ENCODE measurements around the gene CCT4.
"Not testable (repeated sequence)": the region's sequence is repeated elsewhere in the genome, so short reads cannot be mapped to it uniquely, and the experiment has no call there.

The CCT4 gene

DNA sequence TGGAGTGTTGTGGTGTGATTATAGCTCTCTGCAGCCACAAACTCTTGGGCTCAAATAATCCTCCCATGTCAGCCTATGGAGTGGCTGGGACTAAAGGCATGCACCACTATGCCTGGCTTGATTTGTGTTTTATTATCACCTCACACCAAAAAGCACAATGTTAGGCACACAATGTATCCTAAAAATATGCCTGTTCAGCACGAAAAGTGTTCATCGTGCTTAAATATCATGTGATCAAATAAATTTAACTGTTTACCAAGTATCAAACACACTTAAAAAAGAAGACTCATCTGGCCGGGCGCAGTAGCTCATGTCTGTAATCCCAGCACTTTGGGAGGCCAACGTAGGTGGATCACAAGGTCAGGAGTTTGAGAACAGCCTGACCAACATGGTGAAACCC is 5.6 kb downstream of the CCT4 start:
- ChIA-PET POLR2A (no interaction called here), CTCF (no interaction called here)
- no peaks in the 10 kb centered on the region for H3K9me3 ChIP-seq (ENCODE audit: control extremely low read depth in 1 of 5, control insufficient read depth in 4 of 5, insufficient read depth in 2 of 5, low read depth in 1 of 5, low read length in 4 of 5)
- H3K27me3 ChIP-seq (replicated peaks in 2 of 5; ENCODE audit: control insufficient read depth in 4 of 5, insufficient read depth in 5 of 5, low read length in 4 of 5): no peaks in the 10 kb centered on the region
- DNase-seq: no peak
- no peak overlapping the region for H3K27ac ChIP-seq (ENCODE audit: insufficient read depth in 1 of 2, low read depth in 1 of 2, low read length in 2 of 2, poor library complexity in 1 of 2, severe bottlenecking in 2 of 2)
- peaks cover 16 to 72% (median 57%) of the 10 kb centered on the region in 4 experiments for H3K36me3 ChIP-seq (ENCODE audit: control insufficient read depth in 4 of 4, insufficient read depth in 4 of 4, low read length in 3 of 4)
- no peak overlapping the region for H3K4me3 ChIP-seq (ENCODE audit: control insufficient read depth in 1 of 7, extremely low read depth in 1 of 7, insufficient read depth in 4 of 7, low read depth in 2 of 7, low read length in 6 of 7)
- 92% methylated on average over 2 of the region's 5 CpGs for WGBS (ENCODE audit: insufficient coverage)
- H3K4me1 ChIP-seq (ENCODE audit: control extremely low read depth in 1 of 4, control insufficient read depth in 4 of 4, insufficient read depth in 4 of 4, low read length in 3 of 4): peaks cover 10 to 16% (median 15%) of the 10 kb centered on the region in 4 experiments

DNA sequence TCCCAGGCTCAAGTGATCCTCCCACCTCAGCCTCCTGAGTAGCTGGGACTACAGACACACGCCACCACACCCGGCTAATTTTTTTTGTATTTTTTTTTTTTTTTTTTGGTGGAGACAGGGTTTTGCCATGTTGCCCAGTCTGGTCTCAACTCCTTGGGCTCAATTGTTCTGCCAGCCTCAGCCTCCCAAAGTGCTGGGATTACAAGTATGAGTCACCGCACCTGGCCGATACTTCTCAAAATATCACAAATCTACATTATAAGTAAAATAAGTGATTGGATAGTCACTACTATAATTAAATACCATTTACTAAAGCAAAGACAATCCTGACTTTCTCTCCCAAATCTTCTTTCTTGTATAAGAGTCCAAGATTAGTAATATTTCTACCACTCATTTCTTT is 9.1 kb downstream of the CCT4 start:
- H3K4me1 ChIP-seq (ENCODE audit: control extremely low read depth in 1 of 4, control insufficient read depth in 4 of 4, insufficient read depth in 4 of 4, low read length in 3 of 4); H3K9me3 ChIP-seq (ENCODE audit: control extremely low read depth in 1 of 5, control insufficient read depth in 4 of 5, insufficient read depth in 2 of 5, low read depth in 1 of 5, low read length in 4 of 5); POLR2A ChIA-PET; H3K4me3 ChIP-seq (ENCODE audit: control insufficient read depth in 1 of 7, extremely low read depth in 1 of 7, insufficient read depth in 4 of 7, low read depth in 2 of 7, low read length in 6 of 7); H3K27me3 ChIP-seq (replicated peaks in 2 of 5; ENCODE audit: control insufficient read depth in 4 of 5, insufficient read depth in 5 of 5, low read length in 4 of 5); DNase-seq; CTCF ChIA-PET; H3K27ac ChIP-seq (ENCODE audit: insufficient read depth in 1 of 2, low read depth in 1 of 2, low read length in 2 of 2, poor library complexity in 1 of 2, severe bottlenecking in 2 of 2): not testable (repeated sequence)
- WGBS (ENCODE audit: insufficient coverage): no CpG with 5 or more reads among the region's 4 CpGs
- peaks cover 21 to 93% (median 56%) of the 10 kb centered on the region in 4 experiments for H3K36me3 ChIP-seq (ENCODE audit: control insufficient read depth in 4 of 4, insufficient read depth in 4 of 4, low read length in 3 of 4)

DNA sequence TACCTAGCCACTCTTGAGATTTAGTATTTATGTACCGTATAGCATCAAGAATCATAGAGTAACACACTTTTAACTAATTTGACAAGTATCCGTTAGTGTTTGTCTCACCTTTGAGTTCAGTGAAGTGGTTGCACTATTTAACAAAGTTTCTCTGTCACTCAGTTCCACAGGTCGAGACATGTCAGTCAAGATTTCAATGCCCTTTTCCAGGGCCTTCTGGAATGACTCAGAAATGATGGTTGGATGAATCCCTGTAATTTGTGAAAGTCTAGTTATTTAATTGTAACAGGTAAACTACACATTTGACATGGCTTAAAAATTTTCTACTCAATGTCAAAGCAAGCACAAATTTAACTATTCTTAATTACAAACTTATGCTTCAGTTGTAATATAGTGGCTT is 9.7 kb downstream of the CCT4 start:
- CTCF ChIA-PET: no interaction called here
- POLR2A ChIA-PET: no interaction called here
- no peak for DNase-seq
- H3K4me1 ChIP-seq (ENCODE audit: control extremely low read depth in 1 of 4, control insufficient read depth in 4 of 4, insufficient read depth in 4 of 4, low read length in 3 of 4): no peaks in the 10 kb centered on the region
- no peak overlapping the region for H3K27ac ChIP-seq (ENCODE audit: insufficient read depth in 1 of 2, low read depth in 1 of 2, low read length in 2 of 2, poor library complexity in 1 of 2, severe bottlenecking in 2 of 2)
- H3K36me3 ChIP-seq (ENCODE audit: control insufficient read depth in 4 of 4, insufficient read depth in 4 of 4, low read length in 3 of 4): peaks cover 22 to 94% (median 58%) of the 10 kb centered on the region in 4 experiments
- H3K27me3 ChIP-seq (replicated peaks in 2 of 5; ENCODE audit: control insufficient read depth in 4 of 5, insufficient read depth in 5 of 5, low read length in 4 of 5): no peaks in the 10 kb centered on the region
- WGBS (ENCODE audit: insufficient coverage): 100% methylated on average over 3 of the region's 3 CpGs
- no peak overlapping the region for H3K4me3 ChIP-seq (ENCODE audit: control insufficient read depth in 1 of 7, extremely low read depth in 1 of 7, insufficient read depth in 4 of 7, low read depth in 2 of 7, low read length in 6 of 7)
- no peaks in the 10 kb centered on the region for H3K9me3 ChIP-seq (ENCODE audit: control extremely low read depth in 1 of 5, control insufficient read depth in 4 of 5, insufficient read depth in 2 of 5, low read depth in 1 of 5, low read length in 4 of 5)

DNA sequence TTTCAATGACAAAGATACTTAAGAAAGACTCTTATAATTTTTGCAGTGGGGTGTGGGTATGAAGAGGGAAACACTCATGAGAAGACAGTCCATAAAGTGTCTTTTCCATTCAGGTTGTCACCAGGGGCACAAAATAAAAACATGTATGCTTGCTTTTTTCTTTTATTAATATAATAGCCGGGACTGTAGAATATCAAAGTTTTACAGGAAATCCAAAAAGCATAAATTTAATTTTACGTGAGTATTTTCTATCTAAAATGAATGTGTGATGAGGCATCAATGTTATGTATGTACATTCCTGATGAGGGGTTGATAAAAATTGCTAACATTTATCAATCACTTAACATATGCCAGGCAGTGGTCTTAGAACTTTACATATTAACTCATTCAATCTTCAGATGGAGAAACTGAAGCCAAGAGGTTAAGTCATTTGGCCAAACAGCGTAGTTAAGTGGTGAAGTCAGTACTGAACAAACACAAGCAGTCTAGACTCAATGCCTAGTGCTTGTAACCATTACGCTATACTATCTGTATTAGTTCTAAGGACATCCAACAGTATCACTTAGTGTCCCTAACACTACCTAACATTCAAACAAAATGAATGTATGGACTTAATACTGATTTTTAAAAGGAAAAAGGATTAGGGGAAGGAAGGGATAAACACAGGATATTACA is 10.7 kb downstream of the CCT4 start:
- CTCF ChIA-PET: no interaction called here
- H3K27ac ChIP-seq (ENCODE audit: insufficient read depth in 1 of 2, low read depth in 1 of 2, low read length in 2 of 2, poor library complexity in 1 of 2, severe bottlenecking in 2 of 2): no peak overlapping the region
- no peaks in the 10 kb centered on the region for H3K9me3 ChIP-seq (ENCODE audit: control extremely low read depth in 1 of 5, control insufficient read depth in 4 of 5, insufficient read depth in 2 of 5, low read depth in 1 of 5, low read length in 4 of 5)
- peaks cover 27 to 91% (median 54%) of the 10 kb centered on the region in 4 experiments for H3K36me3 ChIP-seq (ENCODE audit: control insufficient read depth in 4 of 4, insufficient read depth in 4 of 4, low read length in 3 of 4)
- H3K4me1 ChIP-seq (ENCODE audit: control extremely low read depth in 1 of 4, control insufficient read depth in 4 of 4, insufficient read depth in 4 of 4, low read length in 3 of 4): no peaks in the 10 kb centered on the region
- DNase-seq: no peak
- POLR2A ChIA-PET: no interaction called here
- H3K4me3 ChIP-seq (ENCODE audit: control insufficient read depth in 1 of 7, extremely low read depth in 1 of 7, insufficient read depth in 4 of 7, low read depth in 2 of 7, low read length in 6 of 7): no peak overlapping the region
- H3K27me3 ChIP-seq (replicated peaks in 2 of 5; ENCODE audit: control insufficient read depth in 4 of 5, insufficient read depth in 5 of 5, low read length in 4 of 5): no peaks in the 10 kb centered on the region
- WGBS (ENCODE audit: insufficient coverage): 100% methylated on average over 1 of the region's 4 CpGs

DNA sequence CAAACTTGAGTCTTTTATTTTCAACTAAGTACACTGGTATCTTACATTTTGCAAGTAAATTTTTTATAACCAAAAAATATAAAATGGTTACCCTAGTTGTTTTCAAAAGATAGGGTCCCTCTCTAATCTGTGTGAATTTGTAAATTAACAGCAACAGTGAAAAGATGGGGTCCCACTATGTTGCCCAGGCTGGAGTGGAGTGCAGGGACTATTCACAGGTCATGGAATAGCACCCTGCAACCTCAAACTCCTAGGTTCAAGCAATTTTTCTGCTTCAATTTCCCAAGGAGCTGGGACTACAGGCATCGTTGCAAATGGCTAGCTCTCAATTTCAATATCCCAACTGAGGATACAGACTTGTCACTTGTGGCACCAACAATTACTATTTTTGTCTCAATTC is 12.1 kb downstream of the CCT4 start:
- Histone ChIP-seq H3K4me1 (ENCODE audit: control extremely low read depth in 1 of 4, control insufficient read depth in 4 of 4, insufficient read depth in 4 of 4, low read length in 3 of 4) (no peaks in the 10 kb centered on the region), H3K27ac (ENCODE audit: insufficient read depth in 1 of 2, low read depth in 1 of 2, low read length in 2 of 2, poor library complexity in 1 of 2, severe bottlenecking in 2 of 2) (no peak overlapping the region), H3K9me3 (ENCODE audit: control extremely low read depth in 1 of 5, control insufficient read depth in 4 of 5, insufficient read depth in 2 of 5, low read depth in 1 of 5, low read length in 4 of 5) (no peaks in the 10 kb centered on the region), H3K4me3 (ENCODE audit: control insufficient read depth in 1 of 7, extremely low read depth in 1 of 7, insufficient read depth in 4 of 7, low read depth in 2 of 7, low read length in 6 of 7) (no peak overlapping the region), H3K27me3 (replicated peaks in 2 of 5; ENCODE audit: control insufficient read depth in 4 of 5, insufficient read depth in 5 of 5, low read length in 4 of 5) (no peaks in the 10 kb centered on the region), H3K36me3 (ENCODE audit: control insufficient read depth in 4 of 4, insufficient read depth in 4 of 4, low read length in 3 of 4) (peaks cover 31 to 92% (median 59%) of the 10 kb centered on the region in 4 experiments)
- CTCF ChIA-PET: no interaction called here
- DNase-seq: no peak
- 100% methylated on average over 1 of the region's 1 CpG for WGBS (ENCODE audit: insufficient coverage)
- POLR2A ChIA-PET: interaction anchor here (0.7 kb wide), 1 partner anchor 25 kb away, joined by 3 read pairs; no protein-coding TSS in a partner anchor

DNA sequence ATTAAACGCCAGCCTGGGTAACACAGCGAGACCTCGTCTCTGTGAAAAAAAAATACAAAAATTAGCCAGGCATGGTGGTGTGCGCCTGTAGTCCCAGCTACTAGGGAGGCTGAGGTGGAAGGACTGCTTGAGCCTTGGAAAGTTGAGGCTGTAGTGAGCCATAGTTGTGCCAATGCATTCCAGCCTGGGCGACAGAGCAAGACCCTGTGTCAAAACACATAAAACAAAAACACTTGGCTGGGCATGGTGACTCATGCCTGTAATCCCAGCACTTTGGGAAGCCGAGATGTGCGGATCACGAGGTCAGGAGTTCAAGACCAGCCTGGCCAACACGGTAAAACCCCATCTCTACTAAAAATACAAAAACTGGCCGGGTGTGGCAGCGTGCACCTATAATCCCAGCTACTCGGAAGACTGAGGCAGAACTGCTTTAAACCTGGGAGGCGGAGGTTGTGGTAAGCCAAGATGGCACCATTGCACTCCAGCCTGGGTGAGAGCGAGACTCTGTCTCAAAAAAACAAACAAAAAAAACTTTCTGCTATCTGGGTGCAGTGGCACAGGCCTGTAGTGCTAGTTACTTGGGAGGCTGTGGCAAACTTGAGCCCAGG is 21.9 kb downstream of the CCT4 start:
- H3K27me3 ChIP-seq (replicated peaks in 2 of 5; ENCODE audit: control insufficient read depth in 4 of 5, insufficient read depth in 5 of 5, low read length in 4 of 5); CTCF ChIA-PET; DNase-seq; H3K9me3 ChIP-seq (ENCODE audit: control extremely low read depth in 1 of 5, control insufficient read depth in 4 of 5, insufficient read depth in 2 of 5, low read depth in 1 of 5, low read length in 4 of 5); H3K4me3 ChIP-seq (ENCODE audit: control insufficient read depth in 1 of 7, extremely low read depth in 1 of 7, insufficient read depth in 4 of 7, low read depth in 2 of 7, low read length in 6 of 7); POLR2A ChIA-PET; H3K27ac ChIP-seq (ENCODE audit: insufficient read depth in 1 of 2, low read depth in 1 of 2, low read length in 2 of 2, poor library complexity in 1 of 2, severe bottlenecking in 2 of 2); H3K4me1 ChIP-seq (ENCODE audit: control extremely low read depth in 1 of 4, control insufficient read depth in 4 of 4, insufficient read depth in 4 of 4, low read length in 3 of 4): not testable (repeated sequence)
- peaks cover 25 to 78% (median 42%) of the 10 kb centered on the region in 4 experiments for H3K36me3 ChIP-seq (ENCODE audit: control insufficient read depth in 4 of 4, insufficient read depth in 4 of 4, low read length in 3 of 4)
- WGBS (ENCODE audit: insufficient coverage): 97% methylated on average over 14 of the region's 14 CpGs

DNA sequence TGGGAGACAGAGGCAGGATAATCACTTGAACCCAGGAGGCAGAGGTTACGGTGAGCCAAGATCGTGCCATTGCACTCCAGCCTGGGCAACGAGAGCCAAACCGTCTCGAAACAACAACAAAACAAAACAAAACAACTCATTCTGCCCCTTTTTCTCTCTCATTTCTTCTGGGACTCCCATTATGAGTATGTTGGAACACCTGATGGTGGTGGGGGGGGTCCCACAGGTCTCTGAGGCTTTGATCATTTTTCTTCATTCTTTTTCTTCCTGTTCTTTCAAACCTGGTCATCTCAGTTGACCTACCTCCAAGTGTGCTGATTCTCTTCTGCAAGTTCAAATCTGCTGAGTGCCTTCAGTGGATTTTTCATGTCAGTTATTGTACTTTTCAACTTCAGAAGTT is 26.4 kb downstream of the CCT4 start:
- CTCF ChIA-PET: no interaction called here

More for the DNA sequence above, 26.4 kb downstream of the CCT4 start:
- H3K36me3 ChIP-seq (ENCODE audit: control insufficient read depth in 4 of 4, insufficient read depth in 4 of 4, low read length in 3 of 4): peaks cover 10 to 41% (median 16%) of the 10 kb centered on the region in 4 experiments
- H3K4me3 ChIP-seq (ENCODE audit: control insufficient read depth in 1 of 7, extremely low read depth in 1 of 7, insufficient read depth in 4 of 7, low read depth in 2 of 7, low read length in 6 of 7): no peak overlapping the region
- POLR2A ChIA-PET: no interaction called here
- H3K27me3 ChIP-seq (replicated peaks in 2 of 5; ENCODE audit: control insufficient read depth in 4 of 5, insufficient read depth in 5 of 5, low read length in 4 of 5): no peaks in the 10 kb centered on the region
- H3K4me1 ChIP-seq (ENCODE audit: control extremely low read depth in 1 of 4, control insufficient read depth in 4 of 4, insufficient read depth in 4 of 4, low read length in 3 of 4): no peaks in the 10 kb centered on the region
- no peak for DNase-seq
- no peak overlapping the region for H3K27ac ChIP-seq (ENCODE audit: insufficient read depth in 1 of 2, low read depth in 1 of 2, low read length in 2 of 2, poor library complexity in 1 of 2, severe bottlenecking in 2 of 2)
- no CpG with 5 or more reads among the region's 5 CpGs for WGBS (ENCODE audit: insufficient coverage)
- H3K9me3 ChIP-seq (ENCODE audit: control extremely low read depth in 1 of 5, control insufficient read depth in 4 of 5, insufficient read depth in 2 of 5, low read depth in 1 of 5, low read length in 4 of 5): peaks cover 0 to 9% (median 0%) of the 10 kb centered on the region in 5 experiments
